GM12801 (cell line): ENCODE measurements around the gene CC2D1A.

Experiments used
- CTCF ChIP-seq: IDR thresholded peaks from one replicate; pipeline ENCODE4 v1.5.1; 2011; ENCODE audit warnings: control low read depth; ENCODE audit not compliant: insufficient read length; ENCODE audit errors: extremely low read depth

The CC2D1A gene

DNA sequence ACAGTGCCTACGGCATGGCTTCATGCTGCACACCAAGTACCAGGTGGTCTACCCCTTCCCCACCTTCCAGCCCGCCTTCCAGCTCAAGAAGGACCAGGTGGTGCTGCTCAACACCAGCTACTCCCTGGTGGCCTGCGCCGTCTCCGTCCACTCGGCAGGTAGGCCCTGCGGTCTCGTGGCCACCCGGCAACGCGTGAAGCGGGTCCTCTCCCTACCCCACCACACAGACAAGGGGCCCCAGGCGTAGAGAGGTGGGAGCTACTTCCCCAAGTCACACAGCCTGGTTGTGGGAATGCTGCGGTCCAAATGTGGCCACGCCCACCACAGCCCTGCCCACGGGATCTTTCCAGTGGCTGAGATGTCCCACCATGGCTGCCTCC, 50.4 kb downstream of the CC2D1A start:
- no peak for TF ChIP-seq CTCF

GRCh38 chr19:13957051-13957450, 51.0 kb downstream of the CC2D1A start:
- no peak for TF ChIP-seq CTCF

DNA sequence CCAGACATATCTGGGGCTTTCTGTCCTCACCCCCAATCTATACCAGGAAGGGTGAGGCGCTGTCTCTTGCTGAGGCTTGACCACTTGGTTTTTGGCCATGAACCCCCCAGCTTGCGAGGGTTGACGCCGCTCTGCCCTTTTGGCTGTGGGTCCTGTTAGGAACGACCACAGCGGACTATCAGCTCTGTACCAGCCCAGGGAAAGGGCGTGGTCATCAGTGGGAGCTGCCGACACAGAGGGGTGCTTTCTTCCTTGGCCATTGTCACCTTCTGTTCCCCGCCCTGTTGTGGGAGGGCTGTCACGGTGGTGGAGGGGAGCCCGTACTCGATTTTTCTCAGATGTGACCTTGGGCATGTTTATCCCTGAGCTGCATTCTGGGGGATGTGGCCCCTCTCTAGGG, 52.0 kb downstream of the CC2D1A start:
- no peak for TF ChIP-seq CTCF

DNA sequence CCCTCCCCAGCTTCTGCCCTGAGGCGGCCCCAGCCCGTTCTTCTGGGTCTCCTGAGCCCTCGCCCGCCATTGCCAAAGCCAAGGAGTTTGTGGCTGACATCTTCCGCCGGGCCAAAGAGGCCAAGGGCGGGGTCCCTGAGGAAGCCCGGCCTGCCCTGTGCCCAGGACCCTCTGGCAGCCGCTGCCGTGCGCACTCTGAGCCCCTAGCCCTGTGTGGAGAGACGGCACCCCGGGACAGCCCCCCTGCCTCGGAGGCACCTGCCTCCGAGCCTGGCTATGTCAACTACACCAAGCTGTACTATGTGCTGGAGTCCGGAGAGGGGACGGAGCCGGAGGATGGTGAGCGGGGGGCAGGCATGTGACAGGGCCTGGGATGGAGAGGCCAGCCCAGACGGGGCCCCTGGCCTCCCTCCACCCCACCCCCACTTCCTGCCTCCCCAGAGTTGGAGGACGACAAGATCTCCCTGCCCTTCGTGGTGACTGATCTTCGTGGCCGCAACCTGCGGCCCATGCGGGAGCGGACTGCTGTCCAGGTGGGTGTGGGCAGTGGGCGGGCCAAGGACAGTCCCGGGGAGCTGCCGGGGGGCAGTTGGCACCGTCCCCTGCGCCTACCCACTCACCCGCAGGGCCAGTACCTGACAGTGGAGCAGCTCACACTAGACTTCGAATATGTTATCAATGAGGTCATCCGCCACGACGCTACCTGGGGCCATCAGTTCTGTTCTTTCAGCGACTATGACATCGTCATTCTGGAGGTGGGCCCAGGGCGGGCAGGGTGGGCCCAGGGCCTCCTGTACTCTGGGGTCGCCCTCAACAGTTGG, 53.4 kb downstream of the CC2D1A start:
- no peak for TF ChIP-seq CTCF

- no peak for TF ChIP-seq CTCF
Measured at GRCh38 chr19:13959962-13960862, 54.2 kb downstream of the CC2D1A start.

GRCh38 chr19:13960863-13961784, 55.1 kb downstream of the CC2D1A start:
- no peak for TF ChIP-seq CTCF
